BE2C (cell line): ENCODE measurements around the gene KCNA10.

Source experiments
- DNase-seq: peaks from one replicate; pipeline ENCODE4 v3.0.0-alpha.2; 2020
- H3K27me3 ChIP-seq: fragments of 250-450 bp; sonication (Bioruptor Pico); 2 replicates; pipeline ENCODE4 v1.5.1; 2020; ENCODE audit warnings: mild to moderate bottlenecking
- H3K36me3 ChIP-seq: fragments of 250-450 bp; sonication (Bioruptor Pico); 2 replicates; pipeline ENCODE4 v1.5.1; 2020; ENCODE audit warnings: mild to moderate bottlenecking
- H3K4me1 ChIP-seq: fragments of 250-450 bp; sonication (Bioruptor Pico); 2 replicates; pipeline ENCODE4 v1.5.1; 2020
- H3K4me3 ChIP-seq: 2 replicates; pipeline ENCODE4 v1.5.1; 2011; ENCODE audit warnings: low read depth, low read length
- H3K9me3 ChIP-seq: fragments of 250-450 bp; sonication (Bioruptor Pico); 2 replicates; pipeline ENCODE4 v1.5.1; 2020
- CTCF ChIP-seq: IDR thresholded peaks from 2 replicates; pipeline ENCODE4 v1.5.1; 2012; ENCODE audit warnings: mild to moderate bottlenecking, low read depth, low read length

Gene KCNA10

GRCh38 chr1:110548381-110548780, 29.4 kb upstream of the KCNA10 start:
- Histone ChIP-seq H3K9me3 (no peaks in the 10 kb centered on the region), H3K36me3 (no peaks in the 10 kb centered on the region), H3K27me3 (no peaks in the 10 kb centered on the region; the same call in 1 of the 2 replicates), H3K4me3 (no peak overlapping the region), H3K4me1 (no peaks in the 10 kb centered on the region)
- peak; percentile 63 for DNase-seq
- TF ChIP-seq CTCF, result peak; percentile 81

DNA sequence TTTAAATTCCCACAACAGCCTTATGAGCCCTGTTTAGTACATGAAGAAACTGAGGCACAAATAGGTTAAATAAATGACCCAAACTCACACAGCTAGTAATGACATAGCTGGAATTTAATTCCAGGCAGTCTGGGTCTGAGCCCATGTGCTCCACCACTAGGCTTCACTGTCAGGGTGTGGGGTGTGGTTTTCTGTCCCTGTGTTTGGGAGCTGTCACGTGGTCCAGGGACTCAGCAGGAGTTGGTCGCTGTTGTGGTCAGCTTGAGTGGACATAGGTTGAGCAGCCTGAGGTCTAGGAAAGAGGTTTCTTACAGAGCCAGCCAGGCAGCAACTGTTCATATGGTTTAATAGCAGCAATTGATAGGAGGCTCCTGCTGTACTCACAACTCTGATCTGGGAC, 28.0 kb upstream of the KCNA10 start:
- Histone ChIP-seq H3K4me1 (no peaks in the 10 kb centered on the region), H3K27me3 (no peaks in the 10 kb centered on the region; the same call in 1 of the 2 replicates), H3K36me3 (no peaks in the 10 kb centered on the region), H3K9me3 (no peaks in the 10 kb centered on the region), H3K4me3 (no peak overlapping the region)
- TF ChIP-seq CTCF, result no peak
- DNase-seq, result no peak

- TF ChIP-seq CTCF, result no peak
- Histone ChIP-seq H3K27me3 (no peaks in the 10 kb centered on the region), H3K4me3 (no peak overlapping the region), H3K9me3 (no peaks in the 10 kb centered on the region), H3K4me1 (peaks cover 8% of the 10 kb centered on the region; the same call in 1 of the 2 replicates), H3K36me3 (no peaks in the 10 kb centered on the region)
- no peak for DNase-seq
Measured at GRCh38 chr1:110545492-110545891, 26.5 kb upstream of the KCNA10 start.

- H3K27me3 ChIP-seq, result no peaks in the 10 kb centered on the region
- H3K9me3 ChIP-seq, result no peaks in the 10 kb centered on the region
- no peak for DNase-seq
- H3K36me3 ChIP-seq, result no peaks in the 10 kb centered on the region
- TF ChIP-seq CTCF, result no peak
- H3K4me3 ChIP-seq, result no peak overlapping the region
- peaks cover 9% of the 10 kb centered on the region; the same call in 1 of the 2 replicates for H3K4me1 ChIP-seq
Measured at GRCh38 chr1:110544753-110545152, 25.8 kb upstream of the KCNA10 start.

DNA sequence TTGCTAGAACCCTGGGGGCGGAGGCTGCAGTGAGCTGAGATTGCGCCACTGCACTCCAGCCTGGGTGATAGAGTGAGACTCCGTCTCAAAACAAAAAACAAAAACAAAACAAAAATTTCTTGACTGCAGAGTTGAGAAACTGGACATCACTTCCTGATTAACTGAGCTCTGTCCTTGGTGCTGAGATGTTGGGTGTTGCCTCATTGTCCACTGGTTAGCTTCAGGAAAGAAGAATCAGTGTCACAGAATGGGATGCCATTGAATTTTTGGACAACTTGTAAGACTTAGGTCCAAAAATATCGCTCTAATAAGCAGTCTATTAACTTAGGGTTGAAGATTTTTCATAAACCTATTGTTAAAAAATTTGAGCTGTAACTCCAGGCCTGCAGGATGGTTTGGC, 23.8 kb upstream of the KCNA10 start:
- no peaks in the 10 kb centered on the region for H3K36me3 ChIP-seq
- no peak for TF ChIP-seq CTCF
- H3K4me1 ChIP-seq, result peaks cover 9% of the 10 kb centered on the region; the same call in 1 of the 2 replicates
- no peak for DNase-seq
- H3K27me3 ChIP-seq, result no peaks in the 10 kb centered on the region
- no peak overlapping the region for H3K4me3 ChIP-seq
- H3K9me3 ChIP-seq, result no peaks in the 10 kb centered on the region

DNA sequence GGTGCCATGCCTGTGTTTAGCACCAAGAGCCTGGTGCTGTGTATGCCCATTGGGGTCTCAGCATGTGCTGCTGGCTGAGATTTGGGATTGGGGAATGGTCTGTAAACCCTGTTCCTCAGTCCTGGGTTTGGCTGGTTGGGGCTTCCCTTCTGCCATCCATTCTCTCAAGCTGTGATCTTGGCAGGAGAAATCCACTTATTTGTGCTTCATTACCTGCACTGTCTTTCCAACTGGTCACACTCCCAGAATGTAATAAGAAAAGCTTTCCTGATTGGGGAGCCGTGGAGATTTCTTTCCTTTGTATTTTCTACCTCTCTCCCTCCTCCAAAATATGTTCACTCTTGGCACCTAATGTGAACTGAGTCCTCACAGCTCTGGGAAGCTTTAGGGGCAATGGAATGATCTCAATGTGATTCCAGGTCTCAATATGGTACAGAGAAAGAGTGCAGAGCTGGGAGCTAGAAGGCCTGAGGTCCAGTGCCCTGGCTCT, 23.0 kb upstream of the KCNA10 start:
- no peak overlapping the region for H3K4me3 ChIP-seq
- H3K36me3 ChIP-seq, result no peaks in the 10 kb centered on the region
- H3K27me3 ChIP-seq, result no peaks in the 10 kb centered on the region
- peaks cover 9% of the 10 kb centered on the region; the same call in 1 of the 2 replicates for H3K4me1 ChIP-seq
- no peaks in the 10 kb centered on the region for H3K9me3 ChIP-seq
- TF ChIP-seq CTCF, result no peak
- DNase-seq, result no peak
